ENCODE results near the gene MALT1. TPM values are rescaled to one million over a fixed set of nuclear protein-coding genes. Genes with fewer than 3 reads are reported as not detected.

MALT1 gene
- total and polyA plus RNA-seq, 8 donors, result 3.2 to 12.9 (median 7.1) TPM

DNA sequence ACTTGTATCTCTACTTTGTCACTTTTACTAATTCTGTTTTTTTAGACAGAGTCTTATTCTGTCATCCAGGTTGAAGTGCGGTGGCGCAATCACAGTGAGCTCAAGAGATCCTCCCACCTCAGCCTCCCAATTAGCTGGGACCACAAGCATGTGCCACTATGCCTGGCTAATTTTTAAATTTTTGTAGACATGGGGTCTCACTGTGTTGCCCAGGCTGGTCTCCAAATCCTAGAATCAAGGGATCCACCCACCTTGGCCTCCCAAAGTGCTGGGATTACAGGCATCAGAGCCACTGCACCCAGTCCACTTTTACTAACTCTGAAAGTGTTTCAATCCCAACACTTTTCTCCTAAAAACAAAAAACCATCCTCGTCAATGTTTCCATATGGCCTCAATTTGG is 94.9 kb downstream of the MALT1 start:
- Histone ChIP-seq H3K4me3 (no peak overlapping the region), H3K9me3 (no peaks in the 10 kb centered on the region), H3K27me3 (peaks cover 0 to 5% (median 0%) of the 10 kb centered on the region in 4 donors), H3K4me1 (peaks cover 0 to 5% (median 0%) of the 10 kb centered on the region in 3 donors), H3K36me3 (no peaks in the 10 kb centered on the region), H3K27ac (no peak overlapping the region)
- no peak for ATAC-seq
- intact Hi-C loops (cut with DNase I), result loop anchor here in 1 of 3 donors (10.0 kb wide), 1 partner anchor 231 kb away; no protein-coding TSS in a partner anchor
- FAIRE-seq, result no peak
- TF ChIP-seq, protein P1, sequence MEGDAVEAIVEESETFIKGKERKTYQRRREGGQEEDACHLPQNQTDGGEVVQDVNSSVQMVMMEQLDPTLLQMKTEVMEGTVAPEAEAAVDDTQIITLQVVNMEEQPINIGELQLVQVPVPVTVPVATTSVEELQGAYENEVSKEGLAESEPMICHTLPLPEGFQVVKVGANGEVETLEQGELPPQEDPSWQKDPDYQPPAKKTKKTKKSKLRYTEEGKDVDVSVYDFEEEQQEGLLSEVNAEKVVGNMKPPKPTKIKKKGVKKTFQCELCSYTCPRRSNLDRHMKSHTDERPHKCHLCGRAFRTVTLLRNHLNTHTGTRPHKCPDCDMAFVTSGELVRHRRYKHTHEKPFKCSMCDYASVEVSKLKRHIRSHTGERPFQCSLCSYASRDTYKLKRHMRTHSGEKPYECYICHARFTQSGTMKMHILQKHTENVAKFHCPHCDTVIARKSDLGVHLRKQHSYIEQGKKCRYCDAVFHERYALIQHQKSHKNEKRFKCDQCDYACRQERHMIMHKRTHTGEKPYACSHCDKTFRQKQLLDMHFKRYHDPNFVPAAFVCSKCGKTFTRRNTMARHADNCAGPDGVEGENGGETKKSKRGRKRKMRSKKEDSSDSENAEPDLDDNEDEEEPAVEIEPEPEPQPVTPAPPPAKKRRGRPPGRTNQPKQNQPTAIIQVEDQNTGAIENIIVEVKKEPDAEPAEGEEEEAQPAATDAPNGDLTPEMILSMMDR (IDR thresholded peaks at IDR 0.05), result no peak
- DNase-seq, result no peak
- 46 to 59% methylated on average over 3 of the region's 3 CpGs for WGBS, 2 donors

DNA sequence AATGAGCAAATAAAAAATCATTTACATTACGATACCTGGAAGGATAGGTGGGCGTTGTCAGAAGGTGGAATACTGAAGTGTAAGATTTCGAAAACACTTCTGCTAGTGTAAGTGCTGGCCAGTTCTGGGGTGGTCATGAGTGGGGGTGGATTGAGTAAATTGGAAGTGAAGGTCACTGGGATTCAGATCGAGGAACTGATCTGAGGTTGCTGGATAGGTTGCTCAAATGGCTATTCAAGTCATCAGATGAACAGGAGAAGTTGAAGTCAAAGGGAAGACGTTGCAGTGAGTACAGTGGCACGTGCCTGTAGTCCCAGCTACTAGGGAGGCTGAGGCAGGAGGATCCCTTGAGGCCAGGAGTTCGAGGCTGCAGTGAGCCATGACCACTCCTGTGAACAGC is 95.7 kb downstream of the MALT1 start:
- intact Hi-C loops (cut with DNase I), result loop anchor here in 1 of 3 donors (10.0 kb wide), 1 partner anchor 232 kb away; no protein-coding TSS in a partner anchor
- no peak overlapping the region for H3K4me3 ChIP-seq
- FAIRE-seq (no peak), DNase-seq (no peak), ATAC-seq (no peak)
- TF ChIP-seq, protein P1 (IDR thresholded peaks at IDR 0.05), result no peak
- WGBS, 2 donors, result 55 to 69% methylated on average over 7 of the region's 7 CpGs
- peaks cover 0 to 5% (median 0%) of the 10 kb centered on the region in 4 donors for H3K27me3 ChIP-seq
- peaks cover 0 to 2% (median 0%) of the 10 kb centered on the region in 3 donors for H3K4me1 ChIP-seq
- H3K36me3 ChIP-seq, result no peaks in the 10 kb centered on the region
- H3K9me3 ChIP-seq, result no peaks in the 10 kb centered on the region
- no peak overlapping the region for H3K27ac ChIP-seq

DNA sequence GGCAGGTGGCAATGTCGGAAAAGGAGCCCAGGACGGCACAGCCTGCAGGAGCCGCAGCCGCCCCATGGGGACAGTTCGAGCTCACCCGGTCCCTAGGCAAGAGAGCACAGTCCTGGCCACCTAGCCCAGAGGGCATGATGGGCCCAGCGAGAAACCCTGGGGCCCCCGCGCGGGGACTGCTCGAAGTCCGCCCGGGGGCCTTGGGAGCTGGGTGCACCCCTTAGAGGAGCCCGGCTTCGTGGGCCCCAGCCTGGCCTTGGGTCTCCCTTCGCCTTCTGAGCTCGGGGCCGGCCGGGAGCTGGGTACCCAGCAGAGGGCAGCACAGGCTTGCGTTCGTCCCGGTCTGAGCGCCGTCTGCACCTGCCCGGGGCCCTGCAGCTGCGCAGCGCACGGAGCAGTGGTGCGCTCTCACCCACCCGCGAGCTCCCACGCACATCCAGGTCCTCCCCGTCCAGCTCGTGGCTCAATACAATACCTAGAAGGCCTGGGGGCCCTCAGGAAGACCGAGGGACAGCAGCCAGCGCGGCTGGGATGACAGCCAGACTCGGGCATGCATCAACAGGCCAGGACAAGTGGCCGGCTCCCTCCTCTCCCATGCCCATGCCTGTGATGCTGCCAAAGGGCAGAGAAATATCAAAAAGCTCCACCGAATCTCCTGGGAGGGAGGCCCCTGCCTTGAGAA is 97.2 kb downstream of the MALT1 start:
- Histone ChIP-seq H3K27me3 (peaks cover 0 to 5% (median 0%) of the 10 kb centered on the region in 4 donors), H3K9me3 (no peaks in the 10 kb centered on the region), H3K4me3 (peak overlapping the region in 2 of 4 donors; percentile 17 to 18), H3K4me1 (peaks cover 0 to 2% (median 0%) of the 10 kb centered on the region in 3 donors), H3K27ac (no peak overlapping the region), H3K36me3 (no peaks in the 10 kb centered on the region)
- 11 to 16% methylated on average over 29 to 40 of the region's 40 CpGs for WGBS, 2 donors
- FAIRE-seq (no peak), ATAC-seq (peak; percentile 91 to 96 (median 96)), DNase-seq (peak; percentile 57 to 92 (median 77))
- intact Hi-C loops (cut with DNase I), result loop anchor here in 1 of 3 donors (10.0 kb wide), 1 partner anchor 234 kb away; no protein-coding TSS in a partner anchor
- TF ChIP-seq, protein P1 (IDR thresholded peaks at IDR 0.05), result peak; percentile 63 to 84 (median 68)

DNA sequence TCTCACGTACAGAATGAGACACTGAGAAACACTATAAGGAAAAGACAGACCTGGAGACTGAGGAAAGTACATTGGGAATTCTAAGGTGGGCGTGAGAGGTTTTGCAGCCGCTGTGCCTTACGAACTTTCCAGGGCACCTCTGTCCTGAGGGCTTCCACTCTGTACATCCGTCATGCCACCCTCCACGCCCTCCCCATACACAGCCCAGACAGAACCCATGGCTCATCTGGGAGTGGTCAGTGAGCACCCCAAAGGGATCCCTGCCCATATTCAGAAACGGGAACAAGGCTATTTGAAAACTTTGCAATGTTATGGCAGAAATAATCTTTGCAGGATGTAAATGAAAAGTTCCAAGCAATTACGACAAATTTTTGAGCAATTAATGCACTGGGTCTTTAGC is 98.1 kb downstream of the MALT1 start:
- no peak for ATAC-seq
- WGBS, 2 donors, result 69 to 85% methylated on average over 8 of the region's 8 CpGs
- DNase-seq, result no peak
- Histone ChIP-seq H3K27ac (no peak overlapping the region), H3K4me3 (no peak overlapping the region), H3K4me1 (peaks cover 0 to 2% (median 0%) of the 10 kb centered on the region in 3 donors), H3K9me3 (no peaks in the 10 kb centered on the region), H3K36me3 (no peaks in the 10 kb centered on the region), H3K27me3 (peaks cover 0 to 5% (median 0%) of the 10 kb centered on the region in 4 donors)
- intact Hi-C loops (cut with DNase I), result loop anchor here in 1 of 3 donors (10.0 kb wide), 1 partner anchor 235 kb away; no protein-coding TSS in a partner anchor
- TF ChIP-seq, protein P1 (IDR thresholded peaks at IDR 0.05), result no peak
- no peak for FAIRE-seq

DNA sequence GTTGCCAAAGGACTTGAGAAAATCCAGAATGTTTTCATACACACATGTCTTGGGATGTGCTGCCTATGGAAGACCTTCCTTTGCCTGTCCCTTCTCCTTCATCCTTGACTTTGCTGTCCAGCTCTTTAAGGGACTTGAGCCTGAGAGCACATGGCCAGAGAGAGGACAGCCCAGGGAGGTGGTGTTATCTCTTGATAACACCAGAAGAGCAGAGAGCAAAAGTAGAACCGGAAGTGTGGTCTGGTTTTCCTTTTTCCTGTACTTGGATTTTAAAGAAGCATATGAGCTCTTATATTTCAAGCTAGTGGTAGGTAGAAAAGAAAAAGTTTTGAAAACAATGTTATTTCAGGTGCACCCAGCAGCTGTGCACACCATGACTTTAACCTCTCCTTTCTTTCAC is 99.3 kb downstream of the MALT1 start:
- FAIRE-seq, result no peak
- H3K27ac ChIP-seq, result no peak overlapping the region
- no peaks in the 10 kb centered on the region for H3K36me3 ChIP-seq
- H3K4me3 ChIP-seq, result no peak overlapping the region
- H3K9me3 ChIP-seq, result no peaks in the 10 kb centered on the region
- ATAC-seq, result no peak
- H3K4me1 ChIP-seq, result peaks cover 0 to 2% (median 0%) of the 10 kb centered on the region in 3 donors
- 38 to 41% methylated on average over 1 of the region's 1 CpG for WGBS, 2 donors
- intact Hi-C loops (cut with DNase I), result no loop called here
- TF ChIP-seq, protein P1 (IDR thresholded peaks at IDR 0.05), result no peak
- H3K27me3 ChIP-seq, result no peaks in the 10 kb centered on the region
- no peak for DNase-seq
